ENCODE results near the gene NELL1. TPM values are rescaled to one million over a fixed set of nuclear protein-coding genes. Genes with fewer than 3 reads are reported as not detected.

Gene NELL1
- total and polyA plus RNA-seq, 12 donors: 0.11 to 0.39 (median 0.24) TPM; not detected in 9

GRCh38 chr11:21371044-21371443 lies 701.7 kb downstream of the NELL1 start:
- no peaks in the 10 kb centered on the region for H3K36me3 ChIP-seq (replicated peaks in 1 of 2)
- 66 to 77% (median 70%) methylated on average over 5 of the region's 5 CpGs for WGBS, 4 donors
- TF ChIP-seq CTCF (IDR thresholded peaks at IDR 0.05) (no peak), POLR2A (IDR thresholded peaks at IDR 0.05) (no peak)
- no peak overlapping the region for H3K4me3 ChIP-seq
- no peak overlapping the region for H3K27ac ChIP-seq
- H3K4me1 ChIP-seq (replicated peaks in 1 of 2): no peaks in the 10 kb centered on the region
- intact Hi-C loops (cut with DNase I): no loop called here
- no peaks in the 10 kb centered on the region for H3K9me3 ChIP-seq (replicated peaks in 1 of 3)
- DNase-seq: no peak
- no peaks in the 10 kb centered on the region for H3K27me3 ChIP-seq

- Histone ChIP-seq H3K36me3 (replicated peaks in 1 of 2) (no peaks in the 10 kb centered on the region), H3K4me3 (no peak overlapping the region), H3K27ac (no peak overlapping the region), H3K27me3 (no peaks in the 10 kb centered on the region), H3K4me1 (replicated peaks in 1 of 2) (no peaks in the 10 kb centered on the region), H3K9me3 (replicated peaks in 1 of 3) (no peaks in the 10 kb centered on the region)
- WGBS, 4 donors: 48 to 59% (median 49%) methylated on average over 1 of the region's 1 CpG
- intact Hi-C loops (cut with DNase I): no loop called here
- no peak for DNase-seq
- TF ChIP-seq POLR2A (IDR thresholded peaks at IDR 0.05) (no peak), CTCF (IDR thresholded peaks at IDR 0.05) (no peak)
These were observed 703.3 kb downstream of the NELL1 start for GRCh38 chr11:21372672-21373071.

- Histone ChIP-seq H3K27me3 (no peaks in the 10 kb centered on the region), H3K27ac (no peak overlapping the region), H3K9me3 (replicated peaks in 1 of 3) (no peaks in the 10 kb centered on the region), H3K4me1 (replicated peaks in 1 of 2) (no peaks in the 10 kb centered on the region), H3K36me3 (replicated peaks in 1 of 2) (no peaks in the 10 kb centered on the region), H3K4me3 (no peak overlapping the region)
- no peak for TF ChIP-seq POLR2A (IDR thresholded peaks at IDR 0.05)
- no peak for TF ChIP-seq CTCF (IDR thresholded peaks at IDR 0.05)
- intact Hi-C loops (cut with DNase I): no loop called here
- 43 to 58% (median 46%) methylated on average over 5 of the region's 5 CpGs for WGBS, 4 donors
- DNase-seq: no peak
These were observed 705.0 kb downstream of the NELL1 start for GRCh38 chr11:21374376-21374775.

DNA sequence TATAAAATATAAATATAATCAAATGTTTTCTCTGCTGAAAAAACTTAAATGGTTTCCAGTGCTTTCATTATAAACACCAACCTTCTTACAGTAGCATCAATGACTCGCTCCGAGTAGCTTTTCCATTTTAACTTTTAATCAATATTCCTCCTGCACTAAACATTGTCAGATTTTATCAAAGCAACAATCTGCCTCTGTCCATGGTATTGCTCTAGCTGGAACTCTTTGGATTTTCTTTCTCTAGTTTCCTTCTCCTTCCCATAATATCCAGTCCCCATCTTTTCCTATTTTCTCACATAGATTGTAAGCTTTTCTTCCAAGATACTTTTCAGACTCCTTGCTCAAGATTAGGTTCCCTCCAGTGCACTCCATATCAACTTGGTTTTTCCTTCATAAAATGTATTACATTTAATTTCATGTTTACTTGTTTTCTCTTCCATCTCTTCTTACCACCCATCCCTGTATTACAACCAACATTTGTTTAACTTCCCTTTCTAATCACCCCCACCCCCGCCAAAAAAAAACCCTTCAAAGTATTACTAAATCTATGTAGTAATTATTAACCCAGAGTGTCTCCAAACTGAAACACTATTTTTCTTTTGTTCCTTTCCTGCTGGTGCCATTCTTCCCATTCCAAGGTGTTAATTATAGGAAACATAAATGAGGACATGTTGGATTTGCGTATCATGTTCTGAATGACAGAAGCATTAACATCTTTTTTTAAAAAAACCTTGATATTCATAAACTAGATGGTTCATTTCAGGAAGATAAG lies 716.5 kb downstream of the NELL1 start:
- no peak for DNase-seq
- intact Hi-C loops (cut with DNase I): no loop called here
- H3K4me3 ChIP-seq: no peak overlapping the region
- no peaks in the 10 kb centered on the region for H3K36me3 ChIP-seq (replicated peaks in 1 of 2)
- 60 to 73% (median 72%) methylated on average over 4 of the region's 4 CpGs for WGBS, 4 donors
- H3K27me3 ChIP-seq: no peaks in the 10 kb centered on the region
- no peak overlapping the region for H3K27ac ChIP-seq
- no peak for TF ChIP-seq CTCF (IDR thresholded peaks at IDR 0.05)
- TF ChIP-seq POLR2A (IDR thresholded peaks at IDR 0.05): no peak
- no peaks in the 10 kb centered on the region for H3K9me3 ChIP-seq (replicated peaks in 1 of 3)
- no peaks in the 10 kb centered on the region for H3K4me1 ChIP-seq (replicated peaks in 1 of 2)

Data from adrenal gland (tissue), 12 donors.